Activated CD4-positive, alpha-beta T cell treated with anti-CD3 and anti-CD28 coated beads for 36 hours (primary cell): ENCODE results near the gene FAM204A. TPM values are rescaled to one million over a fixed set of nuclear protein-coding genes. Genes with fewer than 3 reads are reported as not detected.

Source experiments
- ATAC-seq: fragments of 200-7000 bp; cut with Tn5 transposase; one replicate; pipeline ENCODE4 v1.10.0; 2021; ENCODE audit warnings: mild to moderate bottlenecking, moderate library complexity
- CTCF ChIA-PET: fragments of 350-600 bp; sonication (Branson Sonifier 250); formaldehyde crosslinking; loops from one replicate; lab custom pipeline; 2021; ENCODE audit warnings: antibody characterized with exemption; lab: Charles Lee
- POLR2A ChIA-PET: fragments of 350-600 bp; sonication (Branson Sonifier 250); formaldehyde crosslinking; loops from one replicate; lab custom pipeline; 2021; ENCODE audit warnings: antibody characterized with exemption, inconsistent platforms; lab: Charles Lee
- DNase-seq: peaks from one replicate; pipeline ENCODE4 v3.0.0-alpha.2; 2020
- H3K27ac Mint-ChIP-seq: one replicate; pipeline ENCODE4 v1.8.0; 2021; ENCODE audit warnings: mixed read lengths
- H3K27me3 Mint-ChIP-seq: one replicate; pipeline ENCODE4 v1.8.0; 2021; ENCODE audit warnings: mixed read lengths
- H3K36me3 Mint-ChIP-seq: one replicate; pipeline ENCODE4 v1.8.0; 2021; ENCODE audit warnings: low read depth, mixed read lengths
- H3K4me1 Mint-ChIP-seq: one replicate; pipeline ENCODE4 v1.8.0; 2021; ENCODE audit warnings: mixed read lengths
- H3K4me3 Mint-ChIP-seq: one replicate; pipeline ENCODE4 v1.8.0; 2021; ENCODE audit warnings: mild to moderate bottlenecking, moderate library complexity, mixed read lengths
- H3K9me3 Mint-ChIP-seq: one replicate; pipeline ENCODE4 v1.8.0; 2021; ENCODE audit warnings: low read depth, mixed read lengths
- intact Hi-C, 2 experiments: fragments of 100-400 bp; cut with DNase I in 1 of 2; cut with micrococcal nuclease in 1 of 2; formaldehyde crosslinking; loops; one replicate each; pipeline versions ENCODE4 v1.14.2 to v1.15.1; 2022 to 2024; cut with DNase I, micrococcal nuclease
- total RNA-seq, 2 experiments: library from RNA; stranded (reverse); gene quantifications; one replicate each; pipeline ENCODE4 v1.2.3, GENCODE V29; 2021

The FAM204A gene
- total RNA-seq, 2 experiments from 2014 or later: 44.1 to 55.8 TPM

DNA sequence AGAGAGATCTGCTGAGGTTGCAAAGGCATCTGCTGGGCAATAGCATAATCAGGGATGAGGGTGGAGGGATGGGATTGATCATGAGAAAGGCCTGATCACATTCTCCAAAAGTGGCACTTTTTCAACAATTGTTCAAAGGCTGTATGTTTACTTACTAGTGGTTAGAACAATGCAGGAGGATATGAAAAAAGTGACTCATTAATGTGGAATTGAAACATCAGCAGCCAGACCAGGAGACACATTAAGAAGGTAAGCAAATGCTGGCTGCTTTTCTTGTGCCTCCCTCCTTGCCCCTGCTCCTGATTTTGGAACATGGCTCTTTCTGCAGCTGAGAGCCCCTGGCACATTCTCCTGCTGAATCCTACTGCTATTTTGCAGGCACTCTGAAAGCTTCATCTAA lies 63.5 kb downstream of the FAM204A start:
- no peak overlapping the region for H3K4me3 Mint-ChIP-seq
- peaks cover 10% of the 10 kb centered on the region for H3K9me3 Mint-ChIP-seq
- H3K36me3 Mint-ChIP-seq: no peaks in the 10 kb centered on the region
- CTCF ChIA-PET: no interaction called here
- POLR2A ChIA-PET: no interaction called here
- H3K27me3 Mint-ChIP-seq: peaks cover 10% of the 10 kb centered on the region
- no peak for DNase-seq
- no peaks in the 10 kb centered on the region for H3K4me1 Mint-ChIP-seq
- H3K27ac Mint-ChIP-seq: no peak overlapping the region
- intact Hi-C loops: no loop called here
- no peak for ATAC-seq

DNA sequence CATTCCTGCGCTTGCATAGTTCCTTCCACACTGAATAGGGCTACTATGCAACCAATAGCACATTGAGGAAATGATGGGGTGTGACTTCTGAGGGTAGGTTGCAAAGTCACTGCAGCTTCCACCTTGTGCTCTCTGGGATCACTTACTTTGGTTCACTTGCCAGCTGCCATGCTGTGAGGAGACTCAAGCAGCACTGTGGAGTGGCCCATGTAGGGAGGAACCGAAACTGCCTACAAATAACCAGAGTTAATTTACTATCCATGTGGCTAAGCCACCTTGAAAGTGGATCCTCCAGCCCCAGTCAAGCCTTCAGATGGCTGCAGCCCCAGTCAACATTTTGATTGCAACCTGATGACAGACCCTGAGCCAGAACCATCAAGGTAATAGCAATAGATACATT lies 64.3 kb downstream of the FAM204A start:
- ATAC-seq: no peak
- no peak for DNase-seq
- intact Hi-C loops: no loop called here
- H3K27ac Mint-ChIP-seq: no peak overlapping the region
- POLR2A ChIA-PET: no interaction called here
- no peaks in the 10 kb centered on the region for H3K36me3 Mint-ChIP-seq
- peaks cover 10% of the 10 kb centered on the region for H3K9me3 Mint-ChIP-seq
- CTCF ChIA-PET: no interaction called here
- H3K27me3 Mint-ChIP-seq: peaks cover 9% of the 10 kb centered on the region
- no peak overlapping the region for H3K4me3 Mint-ChIP-seq
- no peaks in the 10 kb centered on the region for H3K4me1 Mint-ChIP-seq

DNA sequence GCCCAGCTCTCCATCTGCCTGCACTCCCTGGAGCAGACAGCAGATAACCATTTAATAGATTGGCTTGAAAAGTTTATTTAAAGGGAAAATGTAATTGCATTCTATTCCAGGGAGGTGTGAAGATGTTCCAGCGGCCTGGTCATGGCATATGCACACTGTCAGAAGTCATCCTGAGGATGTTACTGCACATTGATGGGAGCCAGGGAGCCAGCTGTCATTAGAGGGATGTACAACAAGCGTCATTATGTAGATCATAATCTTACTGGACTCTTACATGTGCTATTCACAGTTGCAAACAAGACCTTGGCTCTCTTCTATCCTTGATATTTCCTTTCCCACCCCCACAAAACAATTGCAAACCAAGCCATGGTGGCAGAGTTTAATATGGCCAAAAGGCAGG lies 65.4 kb downstream of the FAM204A start:
- POLR2A ChIA-PET: no interaction called here
- DNase-seq: no peak
- intact Hi-C loops: no loop called here

DNA sequence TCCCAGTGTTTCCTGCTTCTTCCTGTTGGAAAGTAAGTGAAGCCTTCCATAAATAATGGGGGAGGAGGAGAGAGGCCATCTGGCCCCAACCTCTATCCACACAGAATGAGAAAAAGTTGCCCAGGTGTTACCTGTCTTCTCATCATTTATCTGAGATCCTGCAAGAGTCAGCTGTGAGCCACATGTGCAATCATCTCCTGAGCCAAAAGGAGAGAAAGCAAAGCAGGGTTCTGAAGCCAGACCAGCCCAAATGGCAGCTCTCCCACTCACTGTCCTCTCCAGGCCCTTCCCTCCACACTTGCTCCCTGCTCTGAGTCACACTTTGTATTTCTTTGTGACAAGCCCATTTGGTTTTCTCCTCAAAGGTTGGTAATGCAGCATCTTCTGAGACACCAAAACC lies 65.9 kb downstream of the FAM204A start:
- H3K27ac Mint-ChIP-seq: no peak overlapping the region
- CTCF ChIA-PET: interaction anchor here (0.6 kb wide), 1 partner anchor 1369 kb away, joined by 3 read pairs; no protein-coding TSS in a partner anchor
- intact Hi-C loops: no loop called here
- no peak for DNase-seq
- peaks cover 10% of the 10 kb centered on the region for H3K9me3 Mint-ChIP-seq
- ATAC-seq: no peak
- no peak overlapping the region for H3K4me3 Mint-ChIP-seq
- H3K4me1 Mint-ChIP-seq: no peaks in the 10 kb centered on the region
- no peaks in the 10 kb centered on the region for H3K36me3 Mint-ChIP-seq
- POLR2A ChIA-PET: interaction anchor here (0.6 kb wide), 1 partner anchor 887 kb away, joined by 3 read pairs; no protein-coding TSS in a partner anchor
- peaks cover 13% of the 10 kb centered on the region for H3K27me3 Mint-ChIP-seq

More for the DNA sequence above, 65.4 kb downstream of the FAM204A start:
- CTCF ChIA-PET: interaction anchor here (0.5 to 0.6 kb wide), 2 partner anchors 780 to 1369 kb away, joined by 3 read pairs; no protein-coding TSS in a partner anchor
- ATAC-seq: no peak
- Mint-ChIP-seq H3K27ac (no peak overlapping the region), H3K4me1 (no peaks in the 10 kb centered on the region), H3K36me3 (no peaks in the 10 kb centered on the region), H3K27me3 (peaks cover 13% of the 10 kb centered on the region), H3K4me3 (no peak overlapping the region), H3K9me3 (peaks cover 10% of the 10 kb centered on the region)

DNA sequence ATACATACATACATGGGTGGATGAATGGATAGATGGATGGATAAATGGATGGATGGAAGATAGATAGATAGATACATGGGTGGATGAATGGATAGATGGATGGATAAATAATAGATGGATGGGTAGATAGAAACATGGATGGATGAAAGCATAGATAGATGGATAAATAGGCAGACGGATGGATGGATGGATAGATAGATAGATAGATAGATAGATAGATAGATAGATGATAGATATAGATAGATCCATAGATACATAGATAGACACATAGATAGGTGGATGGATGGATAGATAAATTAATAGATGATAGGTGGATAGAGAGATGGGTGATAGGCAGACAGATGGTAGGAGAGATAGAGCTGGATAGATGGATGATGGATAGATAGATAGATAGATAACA lies 68.5 kb downstream of the FAM204A start:
- intact Hi-C loops: no loop called here
- no peaks in the 10 kb centered on the region for H3K4me1 Mint-ChIP-seq
- H3K9me3 Mint-ChIP-seq: peaks cover 10% of the 10 kb centered on the region
- DNase-seq (no peak), ATAC-seq (no peak)
- CTCF ChIA-PET: interaction anchor here (1.7 kb wide), 1 partner anchor 14 kb away, joined by 3 read pairs; no protein-coding TSS in a partner anchor
- no peak overlapping the region for H3K4me3 Mint-ChIP-seq
- POLR2A ChIA-PET: no interaction called here
- no peak overlapping the region for H3K27ac Mint-ChIP-seq
- peaks cover 19% of the 10 kb centered on the region for H3K27me3 Mint-ChIP-seq
- H3K36me3 Mint-ChIP-seq: no peaks in the 10 kb centered on the region

DNA sequence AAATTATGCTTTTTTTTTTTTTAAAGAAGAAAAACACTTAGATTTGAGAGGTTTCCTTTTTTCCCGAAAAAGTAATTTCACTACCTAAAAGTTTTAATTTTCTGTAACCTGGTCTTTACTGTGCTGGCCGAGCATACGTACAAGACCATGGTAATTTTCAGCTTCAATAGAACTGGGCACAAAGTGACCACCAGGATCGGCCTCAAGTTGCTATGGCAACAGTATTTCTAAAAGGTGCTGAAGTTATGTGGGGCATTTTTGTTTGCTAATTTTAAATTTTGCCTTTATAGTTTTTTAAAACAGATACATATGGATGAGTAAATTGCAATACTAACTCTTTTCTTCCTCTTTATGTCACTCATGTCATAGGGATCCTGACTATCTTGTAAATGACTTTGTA lies 69.4 kb downstream of the FAM204A start:
- ATAC-seq (no peak), DNase-seq (no peak)
- Mint-ChIP-seq H3K27me3 (peaks cover 22% of the 10 kb centered on the region), H3K4me3 (no peak overlapping the region), H3K36me3 (no peaks in the 10 kb centered on the region), H3K9me3 (peaks cover 2% of the 10 kb centered on the region), H3K27ac (no peak overlapping the region), H3K4me1 (no peaks in the 10 kb centered on the region)
- intact Hi-C loops: no loop called here
- ChIA-PET POLR2A (no interaction called here), CTCF (interaction anchor here (0.6 to 1.7 kb wide), 4 partner anchors 13 to 783 kb away, joined by 3 to 7 read pairs (median 4); no protein-coding TSS in a partner anchor)

DNA sequence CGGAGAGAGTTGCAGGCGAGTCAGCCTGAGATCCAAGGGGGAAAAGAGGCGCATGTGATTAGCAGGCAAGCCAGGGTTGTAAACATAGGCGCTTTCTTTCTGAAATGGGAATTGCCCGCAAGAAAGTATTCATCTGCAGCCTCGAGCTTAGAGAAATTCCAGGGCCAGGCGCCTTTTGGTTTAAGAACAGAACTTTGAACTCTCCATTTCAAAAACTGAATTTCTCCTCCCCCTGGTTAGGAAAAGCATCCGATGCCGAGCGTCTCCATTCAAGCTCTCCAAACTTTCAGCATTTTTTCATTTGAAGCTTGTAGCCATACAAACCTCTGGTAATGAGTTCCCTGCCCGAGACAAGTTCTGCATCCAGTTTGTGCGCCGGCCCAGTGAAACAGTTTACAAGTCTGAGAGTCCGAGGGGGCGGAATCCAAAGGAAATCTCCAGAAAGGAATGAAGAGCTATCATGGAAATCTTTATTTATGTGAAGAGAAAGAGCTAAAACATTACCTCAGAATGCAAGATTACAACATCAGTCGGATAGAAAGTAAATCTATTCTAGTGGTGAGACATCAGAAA lies 69.9 kb downstream of the FAM204A start:
- H3K4me1 Mint-ChIP-seq: no peaks in the 10 kb centered on the region
- H3K27me3 Mint-ChIP-seq: peaks cover 21% of the 10 kb centered on the region
- no peak overlapping the region for H3K27ac Mint-ChIP-seq
- CTCF ChIA-PET: interaction anchor here (0.6 to 1.7 kb wide), 5 partner anchors 9 to 782 kb away, joined by 3 to 7 read pairs (median 3); no protein-coding TSS in a partner anchor
- intact Hi-C loops: no loop called here
- no peak overlapping the region for H3K4me3 Mint-ChIP-seq
- ATAC-seq (no peak), DNase-seq (no peak)
- H3K36me3 Mint-ChIP-seq: no peaks in the 10 kb centered on the region
- H3K9me3 Mint-ChIP-seq: no peaks in the 10 kb centered on the region
- POLR2A ChIA-PET: no interaction called here

DNA sequence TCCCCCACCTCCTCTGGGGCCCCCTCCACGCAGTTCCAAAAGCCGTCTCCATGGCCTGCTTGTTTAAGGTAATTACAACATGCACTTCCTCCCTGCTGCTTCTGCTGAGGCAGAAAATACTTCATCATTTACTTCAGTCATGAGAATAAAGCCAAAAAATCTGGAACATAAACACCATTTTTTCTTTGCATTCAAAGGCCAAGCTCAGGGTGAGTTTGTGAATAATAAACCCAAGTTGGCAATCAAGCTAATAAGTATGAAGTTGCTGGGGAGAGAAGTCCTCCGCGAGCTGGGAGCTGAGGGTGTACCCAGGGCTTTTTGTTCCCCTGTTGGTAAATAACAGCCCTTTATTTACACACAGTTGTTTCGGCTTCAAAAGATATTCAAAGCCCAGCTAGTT lies 70.5 kb downstream of the FAM204A start:
- intact Hi-C loops: no loop called here
- H3K4me1 Mint-ChIP-seq: no peaks in the 10 kb centered on the region
- H3K36me3 Mint-ChIP-seq: no peaks in the 10 kb centered on the region
- no peak overlapping the region for H3K27ac Mint-ChIP-seq
- peaks cover 25% of the 10 kb centered on the region for H3K27me3 Mint-ChIP-seq
- DNase-seq (no peak), ATAC-seq (no peak)
- H3K9me3 Mint-ChIP-seq: no peaks in the 10 kb centered on the region
- ChIA-PET POLR2A (no interaction called here), CTCF (interaction anchor here (1.2 to 1.7 kb wide), 2 partner anchors 8 to 12 kb away, joined by 3 read pairs; no protein-coding TSS in a partner anchor)
- H3K4me3 Mint-ChIP-seq: no peak overlapping the region

DNA sequence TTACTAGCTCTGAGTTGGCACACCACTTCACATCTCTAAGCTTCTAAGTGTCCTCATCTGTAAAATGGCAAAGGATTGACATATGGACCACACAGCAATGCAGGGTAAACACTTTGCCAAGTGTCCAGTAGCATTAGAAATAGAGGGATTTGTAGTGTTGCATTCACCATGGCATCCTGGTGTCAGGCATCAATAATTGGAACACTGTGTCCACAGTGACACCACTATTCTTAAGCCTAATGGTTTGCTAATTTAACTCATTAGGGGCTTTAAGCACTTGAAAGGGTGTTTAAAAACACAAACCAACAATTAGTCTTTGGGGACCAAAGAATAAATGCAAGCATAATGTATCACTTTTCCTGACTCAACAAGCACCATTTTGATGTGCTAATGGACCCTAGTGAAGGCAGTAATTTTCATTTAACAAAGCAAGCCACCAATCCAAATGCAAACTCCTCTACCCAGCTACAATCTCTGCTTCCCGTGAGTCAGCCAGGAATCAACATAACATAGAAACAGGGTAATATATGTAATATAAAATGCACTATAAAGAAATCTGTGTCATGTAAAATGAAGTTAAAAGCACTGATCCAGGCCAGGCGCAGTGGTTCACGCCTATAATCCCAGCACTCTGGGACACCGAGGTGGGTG lies 75.9 kb downstream of the FAM204A start:
- ATAC-seq (no peak), DNase-seq (no peak)
- Mint-ChIP-seq H3K9me3 (no peaks in the 10 kb centered on the region), H3K27me3 (peaks cover 38% of the 10 kb centered on the region), H3K4me3 (no peak overlapping the region), H3K36me3 (no peaks in the 10 kb centered on the region), H3K4me1 (no peaks in the 10 kb centered on the region), H3K27ac (no peak overlapping the region)
- ChIA-PET POLR2A (no interaction called here), CTCF (interaction anchor here (0.8 to 1.5 kb wide), 2 partner anchors 9 to 12 kb away, joined by 4 to 5 read pairs; no protein-coding TSS in a partner anchor)
- intact Hi-C loops: no loop called here

DNA sequence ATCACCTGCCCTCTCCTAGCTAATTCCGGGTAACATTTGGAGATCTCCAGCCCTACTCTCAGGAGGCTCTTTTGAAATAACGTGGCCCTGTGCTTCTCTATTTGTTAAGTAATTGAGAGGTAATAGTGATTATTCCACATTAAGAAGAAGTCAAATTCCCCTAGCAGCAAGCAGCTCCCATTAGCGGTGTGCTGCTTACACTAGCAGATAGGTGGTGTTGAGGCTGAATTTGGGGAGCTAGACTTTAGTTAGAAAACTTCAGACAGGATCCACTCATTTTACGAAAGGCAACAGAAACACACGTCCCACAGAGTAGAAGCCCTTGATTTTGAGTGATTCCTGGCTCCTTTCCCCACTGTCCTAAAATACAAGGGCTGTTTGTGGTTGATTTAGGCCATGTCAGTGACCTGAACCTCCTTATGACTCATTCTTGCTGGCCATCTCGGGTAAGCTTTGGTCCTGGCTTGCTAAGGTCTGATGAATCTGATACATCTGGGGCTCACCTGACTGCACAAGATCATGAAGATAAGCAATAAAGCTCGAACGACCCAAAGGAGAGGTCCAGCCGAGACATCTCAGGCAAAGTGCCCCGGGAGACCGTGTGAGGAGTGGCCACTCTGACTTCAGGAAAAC lies 77.2 kb downstream of the FAM204A start:
- CTCF ChIA-PET: interaction anchor here (0.6 to 1.5 kb wide), 3 partner anchors 8 to 585 kb away, joined by 3 to 5 read pairs (median 4); no protein-coding TSS in a partner anchor
- Mint-ChIP-seq H3K4me3 (no peak overlapping the region), H3K4me1 (no peaks in the 10 kb centered on the region), H3K27me3 (peaks cover 45% of the 10 kb centered on the region), H3K36me3 (no peaks in the 10 kb centered on the region), H3K9me3 (no peaks in the 10 kb centered on the region), H3K27ac (no peak overlapping the region)
- POLR2A ChIA-PET: no interaction called here
- intact Hi-C loops: no loop called here
- ATAC-seq (no peak), DNase-seq (no peak)

DNA sequence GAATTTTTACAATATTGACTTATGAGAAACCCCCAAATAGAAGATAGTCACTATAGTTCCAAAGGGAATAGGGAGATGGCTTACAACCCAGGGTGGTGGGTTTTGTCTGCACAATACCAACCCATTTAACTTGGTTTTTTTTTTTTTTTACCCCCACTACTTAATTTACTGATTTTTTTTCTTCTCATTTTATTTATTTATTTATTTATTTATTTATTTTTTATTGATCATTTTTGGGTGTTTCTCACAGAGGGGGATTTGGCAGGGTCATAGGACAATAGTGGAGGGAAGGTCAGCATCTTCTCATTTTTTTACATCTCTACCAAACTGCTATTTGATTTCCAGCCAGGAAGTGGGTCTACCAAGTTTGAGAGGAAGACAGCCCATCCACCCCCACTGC lies 77.9 kb downstream of the FAM204A start:
- H3K4me1 Mint-ChIP-seq: no peaks in the 10 kb centered on the region
- no peaks in the 10 kb centered on the region for H3K36me3 Mint-ChIP-seq
- intact Hi-C loops: no loop called here
- CTCF ChIA-PET: interaction anchor here (0.5 to 1.5 kb wide), 5 partner anchors 8 to 816 kb away, joined by 3 read pairs; no protein-coding TSS in a partner anchor
- H3K9me3 Mint-ChIP-seq: no peaks in the 10 kb centered on the region
- H3K4me3 Mint-ChIP-seq: no peak overlapping the region
- POLR2A ChIA-PET: interaction anchor here (0.6 kb wide), 1 partner anchor 680 kb away, joined by 3 read pairs; no protein-coding TSS in a partner anchor
- no peak overlapping the region for H3K27ac Mint-ChIP-seq
- peaks cover 45% of the 10 kb centered on the region for H3K27me3 Mint-ChIP-seq
- ATAC-seq (no peak), DNase-seq (no peak)
